ENCODE data around the gene THSD4.

GRCh38 chr15:71489570-71489969 is 374.3 kb downstream of the THSD4 start:
- TF ChIP-seq CTCF (IDR thresholded peaks at IDR 0.05) (no peak), POLR2A (IDR thresholded peaks at IDR 0.05) (no peak)

All from upper lobe of left lung (tissue), 4 donors.